SK-N-SH treated with all-trans-retinoic acid at 6 μM for 48 hours (cell line): ENCODE data around the gene CYFIP1.

Experiments used
- ATAC-seq: fragments of 200-7000 bp; cut with Tn5 transposase; 3 replicates; pipeline ENCODE4 v1.9.1; 2020; ENCODE audit warnings: mild to moderate bottlenecking, moderate library complexity
- ARNTL ChIP-seq: fragments of 450-650 bp; formaldehyde crosslinking; IDR thresholded peaks from 2 replicates; pipeline ENCODE4 v1.5.0; 2020; ENCODE audit warnings: low read depth, mild to moderate bottlenecking, moderate library complexity, borderline replicate concordance
- BACH2 ChIP-seq: fragments of 250-450 bp; sonication (Bioruptor Pico); IDR thresholded peaks from 2 replicates; pipeline ENCODE4 v1.9.0; 2021; ENCODE audit warnings: mild to moderate bottlenecking, borderline replicate concordance
- CSDC2 ChIP-seq: fragments of 250-450 bp; sonication (Bioruptor Pico); IDR thresholded peaks from 2 replicates; pipeline ENCODE4 v1.5.0; 2020; ENCODE audit warnings: mild to moderate bottlenecking, moderate library complexity
- ESRRG ChIP-seq: fragments of 250-450 bp; sonication (Bioruptor Pico); IDR thresholded peaks from 2 replicates; pipeline ENCODE4 v1.6.1; 2021; ENCODE audit warnings: mild to moderate bottlenecking
- GLIS3 ChIP-seq: fragments of 250-450 bp; sonication (Bioruptor Pico); IDR thresholded peaks from 2 replicates; pipeline ENCODE4 v1.5.0; 2020; ENCODE audit warnings: mild to moderate bottlenecking, moderate library complexity
- ISL1 ChIP-seq: fragments of 250-450 bp; sonication (Bioruptor Pico); IDR thresholded peaks from 2 replicates; pipeline ENCODE4 v2.1.2; 2022; ENCODE audit warnings: mild to moderate bottlenecking, moderate library complexity
- OSR1 ChIP-seq: fragments of 250-450 bp; sonication (Bioruptor Pico); IDR thresholded peaks from 2 replicates; pipeline ENCODE4 v1.8.0; 2022; ENCODE audit warnings: moderate library complexity, mild to moderate bottlenecking, inconsistent platforms
- PPARA ChIP-seq: fragments of 250-450 bp; sonication (Bioruptor Pico); IDR thresholded peaks from 2 replicates; pipeline ENCODE4 v1.5.0; 2020; ENCODE audit warnings: mild to moderate bottlenecking, borderline replicate concordance
- RARB ChIP-seq: fragments of 250-450 bp; sonication (Bioruptor Pico); IDR thresholded peaks from 2 replicates; pipeline ENCODE4 v1.8.0; 2021; ENCODE audit warnings: mild to moderate bottlenecking, moderate library complexity
- TCF4 ChIP-seq: fragments of 250-450 bp; sonication (Bioruptor Pico); IDR thresholded peaks from 2 replicates; pipeline ENCODE4 v1.8.0; 2021; ENCODE audit warnings: mild to moderate bottlenecking, moderate library complexity, borderline replicate concordance
- TOX ChIP-seq: fragments of 250-450 bp; sonication (Bioruptor Pico); IDR thresholded peaks from 2 replicates; pipeline ENCODE4 v1.8.0; 2021; ENCODE audit warnings: mild to moderate bottlenecking, moderate library complexity, borderline replicate concordance
- ZC3H10 ChIP-seq: fragments of 250-450 bp; sonication (Bioruptor Pico); IDR thresholded peaks from 2 replicates; pipeline ENCODE4 v1.5.1; 2021; ENCODE audit warnings: mild to moderate bottlenecking, moderate library complexity
- ZFP3 ChIP-seq: fragments of 250-450 bp; sonication (Bioruptor Pico); IDR thresholded peaks from 2 replicates; pipeline ENCODE4 v1.5.0; 2020; ENCODE audit warnings: mild to moderate bottlenecking, moderate library complexity
- ZFP30 ChIP-seq: fragments of 450-650 bp; formaldehyde crosslinking; IDR thresholded peaks from 2 replicates; pipeline ENCODE4 v1.5.0; 2022; ENCODE audit warnings: mild to moderate bottlenecking, moderate library complexity
- ZNF565 ChIP-seq: fragments of 450-650 bp; formaldehyde crosslinking; conservative IDR thresholded peaks from 2 replicates; pipeline ENCODE4 v1.5.0; 2020; ENCODE audit warnings: low read depth, mild to moderate bottlenecking, moderate library complexity
- ZNF70 ChIP-seq: fragments of 450-650 bp; formaldehyde crosslinking; IDR thresholded peaks from 2 replicates; pipeline ENCODE4 v1.5.0; 2020; ENCODE audit warnings: mild to moderate bottlenecking, moderate library complexity
- ZNF8 ChIP-seq: fragments of 450-650 bp; formaldehyde crosslinking; IDR thresholded peaks from 2 replicates; pipeline ENCODE4 v1.5.0; 2020; ENCODE audit warnings: mild to moderate bottlenecking, moderate library complexity
- TF ChIP-seq, protein P1 (sequence below): fragments of 250-450 bp; sonication (Bioruptor Pico); IDR thresholded peaks from 2 replicates; pipeline ENCODE4 v1.5.0; 2020; ENCODE audit warnings: mild to moderate bottlenecking, moderate library complexity
- TF ChIP-seq, protein P2 (sequence below): fragments of 250-450 bp; sonication (Bioruptor Pico); IDR thresholded peaks from 2 replicates; pipeline ENCODE4 v1.8.0; 2021; ENCODE audit warnings: low read depth, mild to moderate bottlenecking, moderate library complexity, borderline replicate concordance
- TF ChIP-seq, protein P3 (sequence below): fragments of 250-450 bp; sonication (Bioruptor Pico); IDR thresholded peaks from 2 replicates; pipeline ENCODE4 v1.5.1; 2021; ENCODE audit warnings: mild to moderate bottlenecking, moderate library complexity
- TF ChIP-seq, protein P4 (sequence below): fragments of 250-450 bp; sonication (Bioruptor Pico); IDR thresholded peaks from 2 replicates; pipeline ENCODE4 v1.8.0; 2020; ENCODE audit warnings: mild to moderate bottlenecking, moderate library complexity, borderline replicate concordance
- TF ChIP-seq, protein P5 (sequence below): fragments of 250-450 bp; sonication (Bioruptor Pico); IDR thresholded peaks from 2 replicates; pipeline ENCODE4 v1.5.1; 2020; ENCODE audit warnings: low read depth, mild to moderate bottlenecking, moderate library complexity

CYFIP1 gene

DNA sequence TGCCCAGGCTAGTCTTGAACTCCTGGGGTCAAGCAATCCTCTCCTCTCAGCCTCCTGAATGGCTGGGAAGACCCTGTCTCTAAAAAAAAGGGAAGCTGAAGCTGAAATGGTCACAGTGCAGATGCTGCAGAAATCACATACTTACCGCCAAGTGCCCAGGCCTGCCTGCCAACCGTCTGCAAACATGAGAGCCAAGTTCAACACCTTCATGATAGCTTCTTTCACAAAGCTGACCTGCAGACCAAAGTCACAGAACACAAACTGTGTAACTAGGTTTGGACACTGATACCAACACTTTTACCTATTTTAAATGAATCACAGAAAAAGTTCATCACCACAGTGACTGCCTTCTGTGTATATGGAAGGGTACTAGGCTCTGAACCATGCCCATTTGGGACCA, 22.8 kb upstream of the CYFIP1 start:
- TF ChIP-seq, protein P1, sequence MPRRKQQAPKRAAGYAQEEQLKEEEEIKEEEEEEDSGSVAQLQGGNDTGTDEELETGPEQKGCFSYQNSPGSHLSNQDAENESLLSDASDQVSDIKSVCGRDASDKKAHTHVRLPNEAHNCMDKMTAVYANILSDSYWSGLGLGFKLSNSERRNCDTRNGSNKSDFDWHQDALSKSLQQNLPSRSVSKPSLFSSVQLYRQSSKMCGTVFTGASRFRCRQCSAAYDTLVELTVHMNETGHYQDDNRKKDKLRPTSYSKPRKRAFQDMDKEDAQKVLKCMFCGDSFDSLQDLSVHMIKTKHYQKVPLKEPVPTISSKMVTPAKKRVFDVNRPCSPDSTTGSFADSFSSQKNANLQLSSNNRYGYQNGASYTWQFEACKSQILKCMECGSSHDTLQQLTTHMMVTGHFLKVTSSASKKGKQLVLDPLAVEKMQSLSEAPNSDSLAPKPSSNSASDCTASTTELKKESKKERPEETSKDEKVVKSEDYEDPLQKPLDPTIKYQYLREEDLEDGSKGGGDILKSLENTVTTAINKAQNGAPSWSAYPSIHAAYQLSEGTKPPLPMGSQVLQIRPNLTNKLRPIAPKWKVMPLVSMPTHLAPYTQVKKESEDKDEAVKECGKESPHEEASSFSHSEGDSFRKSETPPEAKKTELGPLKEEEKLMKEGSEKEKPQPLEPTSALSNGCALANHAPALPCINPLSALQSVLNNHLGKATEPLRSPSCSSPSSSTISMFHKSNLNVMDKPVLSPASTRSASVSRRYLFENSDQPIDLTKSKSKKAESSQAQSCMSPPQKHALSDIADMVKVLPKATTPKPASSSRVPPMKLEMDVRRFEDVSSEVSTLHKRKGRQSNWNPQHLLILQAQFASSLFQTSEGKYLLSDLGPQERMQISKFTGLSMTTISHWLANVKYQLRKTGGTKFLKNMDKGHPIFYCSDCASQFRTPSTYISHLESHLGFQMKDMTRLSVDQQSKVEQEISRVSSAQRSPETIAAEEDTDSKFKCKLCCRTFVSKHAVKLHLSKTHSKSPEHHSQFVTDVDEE (CRISPR knock-in tag): no peak
- TF ChIP-seq ZNF70 (CRISPR knock-in tag) (no peak), CSDC2 (CRISPR knock-in tag) (no peak), ESRRG (CRISPR knock-in tag) (no peak), TCF4 (CRISPR knock-in tag) (no peak), BACH2 (CRISPR knock-in tag) (no peak), ARNTL (CRISPR knock-in tag) (no peak), RARB (CRISPR knock-in tag) (no peak), ZNF8 (CRISPR knock-in tag) (no peak), ZC3H10 (no peak), PPARA (no peak), OSR1 (CRISPR knock-in tag) (no peak), ZFP3 (CRISPR knock-in tag) (no peak), GLIS3 (CRISPR knock-in tag) (no peak), ZFP30 (no peak), ZNF565 (CRISPR knock-in tag) (no peak)
- TF ChIP-seq, protein P2, sequence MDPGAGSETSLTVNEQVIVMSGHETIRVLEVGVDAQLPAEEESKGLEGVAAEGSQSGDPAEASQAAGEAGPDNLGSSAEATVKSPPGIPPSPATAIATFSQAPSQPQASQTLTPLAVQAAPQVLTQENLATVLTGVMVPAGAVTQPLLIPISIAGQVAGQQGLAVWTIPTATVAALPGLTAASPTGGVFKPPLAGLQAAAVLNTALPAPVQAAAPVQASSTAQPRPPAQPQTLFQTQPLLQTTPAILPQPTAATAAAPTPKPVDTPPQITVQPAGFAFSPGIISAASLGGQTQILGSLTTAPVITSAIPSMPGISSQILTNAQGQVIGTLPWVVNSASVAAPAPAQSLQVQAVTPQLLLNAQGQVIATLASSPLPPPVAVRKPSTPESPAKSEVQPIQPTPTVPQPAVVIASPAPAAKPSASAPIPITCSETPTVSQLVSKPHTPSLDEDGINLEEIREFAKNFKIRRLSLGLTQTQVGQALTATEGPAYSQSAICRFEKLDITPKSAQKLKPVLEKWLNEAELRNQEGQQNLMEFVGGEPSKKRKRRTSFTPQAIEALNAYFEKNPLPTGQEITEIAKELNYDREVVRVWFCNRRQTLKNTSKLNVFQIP (CRISPR knock-in tag): no peak
- TF ChIP-seq, protein P3, sequence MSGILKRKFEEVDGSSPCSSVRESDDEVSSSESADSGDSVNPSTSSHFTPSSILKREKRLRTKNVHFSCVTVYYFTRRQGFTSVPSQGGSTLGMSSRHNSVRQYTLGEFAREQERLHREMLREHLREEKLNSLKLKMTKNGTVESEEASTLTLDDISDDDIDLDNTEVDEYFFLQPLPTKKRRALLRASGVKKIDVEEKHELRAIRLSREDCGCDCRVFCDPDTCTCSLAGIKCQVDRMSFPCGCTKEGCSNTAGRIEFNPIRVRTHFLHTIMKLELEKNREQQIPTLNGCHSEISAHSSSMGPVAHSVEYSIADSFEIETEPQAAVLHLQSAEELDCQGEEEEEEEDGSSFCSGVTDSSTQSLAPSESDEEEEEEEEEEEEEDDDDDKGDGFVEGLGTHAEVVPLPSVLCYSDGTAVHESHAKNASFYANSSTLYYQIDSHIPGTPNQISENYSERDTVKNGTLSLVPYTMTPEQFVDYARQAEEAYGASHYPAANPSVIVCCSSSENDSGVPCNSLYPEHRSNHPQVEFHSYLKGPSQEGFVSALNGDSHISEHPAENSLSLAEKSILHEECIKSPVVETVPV (CRISPR knock-in tag): no peak
- TF ChIP-seq, all 23 proteins: peak for 0
- ATAC-seq: no peak

DNA sequence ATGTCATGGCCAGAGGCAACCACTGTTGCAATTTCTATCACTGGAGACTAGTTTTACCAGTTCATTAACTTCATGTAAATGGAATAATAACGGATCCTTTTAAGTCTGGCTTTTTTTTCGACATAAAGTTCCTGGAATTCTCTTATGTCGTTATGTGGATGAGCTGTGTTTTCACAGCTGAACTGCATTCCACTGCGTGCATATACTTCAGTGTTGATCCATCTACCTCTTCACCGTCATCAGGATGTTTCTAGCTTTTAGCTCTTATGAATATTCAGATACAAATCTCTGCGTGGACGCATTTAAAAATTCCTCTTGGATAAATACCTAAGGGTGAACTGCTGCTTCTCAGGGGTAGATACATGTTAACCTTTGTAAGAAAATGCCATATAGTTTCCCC, 15.6 kb upstream of the CYFIP1 start:
- no peak for ATAC-seq
- no peak for TF ChIP-seq ZNF70 (CRISPR knock-in tag)
- TF ChIP-seq BACH2 (CRISPR knock-in tag): no peak
- TF ChIP-seq PPARA: no peak
- no peak for TF ChIP-seq CSDC2 (CRISPR knock-in tag)
- TF ChIP-seq ISL1 (CRISPR knock-in tag): no peak
- no peak for TF ChIP-seq ZNF8 (CRISPR knock-in tag)
- no peak for TF ChIP-seq GLIS3 (CRISPR knock-in tag)
- no peak for TF ChIP-seq TOX (CRISPR knock-in tag)

DNA sequence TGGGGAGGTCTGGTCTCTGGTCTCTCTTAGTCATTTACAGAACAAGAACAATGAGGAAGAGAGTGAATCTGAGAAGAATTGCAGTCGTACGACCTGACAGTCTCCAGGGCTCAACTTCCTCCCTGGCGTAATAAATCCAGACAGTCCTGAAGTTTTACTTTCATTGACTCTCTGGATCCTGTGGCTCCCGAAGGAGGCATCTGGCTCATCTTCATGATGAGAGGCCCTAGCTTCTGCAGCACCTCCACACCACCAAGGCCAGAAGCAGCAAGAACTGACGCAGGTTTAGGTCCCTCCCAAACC, 11.8 kb upstream of the CYFIP1 start:
- no peak for TF ChIP-seq ZNF565 (CRISPR knock-in tag)
- TF ChIP-seq ZNF8 (CRISPR knock-in tag): no peak
- no peak for TF ChIP-seq ZNF70 (CRISPR knock-in tag)
- TF ChIP-seq, protein P4, sequence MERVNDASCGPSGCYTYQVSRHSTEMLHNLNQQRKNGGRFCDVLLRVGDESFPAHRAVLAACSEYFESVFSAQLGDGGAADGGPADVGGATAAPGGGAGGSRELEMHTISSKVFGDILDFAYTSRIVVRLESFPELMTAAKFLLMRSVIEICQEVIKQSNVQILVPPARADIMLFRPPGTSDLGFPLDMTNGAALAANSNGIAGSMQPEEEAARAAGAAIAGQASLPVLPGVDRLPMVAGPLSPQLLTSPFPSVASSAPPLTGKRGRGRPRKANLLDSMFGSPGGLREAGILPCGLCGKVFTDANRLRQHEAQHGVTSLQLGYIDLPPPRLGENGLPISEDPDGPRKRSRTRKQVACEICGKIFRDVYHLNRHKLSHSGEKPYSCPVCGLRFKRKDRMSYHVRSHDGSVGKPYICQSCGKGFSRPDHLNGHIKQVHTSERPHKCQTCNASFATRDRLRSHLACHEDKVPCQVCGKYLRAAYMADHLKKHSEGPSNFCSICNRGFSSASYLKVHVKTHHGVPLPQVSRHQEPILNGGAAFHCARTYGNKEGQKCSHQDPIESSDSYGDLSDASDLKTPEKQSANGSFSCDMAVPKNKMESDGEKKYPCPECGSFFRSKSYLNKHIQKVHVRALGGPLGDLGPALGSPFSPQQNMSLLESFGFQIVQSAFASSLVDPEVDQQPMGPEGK (CRISPR knock-in tag): no peak
- TF ChIP-seq OSR1 (CRISPR knock-in tag): no peak
- TF ChIP-seq TCF4 (CRISPR knock-in tag): no peak
- TF ChIP-seq, protein P5, sequence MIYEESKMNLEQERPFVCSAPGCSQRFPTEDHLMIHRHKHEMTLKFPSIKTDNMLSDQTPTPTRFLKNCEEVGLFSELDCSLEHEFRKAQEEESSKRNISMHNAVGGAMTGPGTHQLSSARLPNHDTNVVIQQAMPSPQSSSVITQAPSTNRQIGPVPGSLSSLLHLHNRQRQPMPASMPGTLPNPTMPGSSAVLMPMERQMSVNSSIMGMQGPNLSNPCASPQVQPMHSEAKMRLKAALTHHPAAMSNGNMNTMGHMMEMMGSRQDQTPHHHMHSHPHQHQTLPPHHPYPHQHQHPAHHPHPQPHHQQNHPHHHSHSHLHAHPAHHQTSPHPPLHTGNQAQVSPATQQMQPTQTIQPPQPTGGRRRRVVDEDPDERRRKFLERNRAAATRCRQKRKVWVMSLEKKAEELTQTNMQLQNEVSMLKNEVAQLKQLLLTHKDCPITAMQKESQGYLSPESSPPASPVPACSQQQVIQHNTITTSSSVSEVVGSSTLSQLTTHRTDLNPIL (CRISPR knock-in tag): no peak
- no peak for TF ChIP-seq ESRRG (CRISPR knock-in tag)
- no peak for TF ChIP-seq ZC3H10
- no peak for TF ChIP-seq ZFP3 (CRISPR knock-in tag)
- no peak for TF ChIP-seq BACH2 (CRISPR knock-in tag)
- no peak for TF ChIP-seq ISL1 (CRISPR knock-in tag)
- TF ChIP-seq PPARA: no peak
- no peak for TF ChIP-seq CSDC2 (CRISPR knock-in tag)
- no peak for TF ChIP-seq GLIS3 (CRISPR knock-in tag)
- no peak for TF ChIP-seq TOX (CRISPR knock-in tag)
- no peak for TF ChIP-seq ARNTL (CRISPR knock-in tag)
- TF ChIP-seq, protein P1 (CRISPR knock-in tag): no peak
- no peak for TF ChIP-seq ZFP30
- no peak; the same call in 2 of the 3 replicates for ATAC-seq
